ENCODE results near the gene CCL26. TPM values are rescaled to one million over a fixed set of nuclear protein-coding genes. Genes with fewer than 3 reads are reported as not detected.

The CCL26 gene
- total and polyA plus RNA-seq, 9 of the 15 experiments (the other 6 are each of a cell fraction or from before 2014, with no cell fraction given), result 2.3 to 26.8 (median 8.4) TPM

DNA sequence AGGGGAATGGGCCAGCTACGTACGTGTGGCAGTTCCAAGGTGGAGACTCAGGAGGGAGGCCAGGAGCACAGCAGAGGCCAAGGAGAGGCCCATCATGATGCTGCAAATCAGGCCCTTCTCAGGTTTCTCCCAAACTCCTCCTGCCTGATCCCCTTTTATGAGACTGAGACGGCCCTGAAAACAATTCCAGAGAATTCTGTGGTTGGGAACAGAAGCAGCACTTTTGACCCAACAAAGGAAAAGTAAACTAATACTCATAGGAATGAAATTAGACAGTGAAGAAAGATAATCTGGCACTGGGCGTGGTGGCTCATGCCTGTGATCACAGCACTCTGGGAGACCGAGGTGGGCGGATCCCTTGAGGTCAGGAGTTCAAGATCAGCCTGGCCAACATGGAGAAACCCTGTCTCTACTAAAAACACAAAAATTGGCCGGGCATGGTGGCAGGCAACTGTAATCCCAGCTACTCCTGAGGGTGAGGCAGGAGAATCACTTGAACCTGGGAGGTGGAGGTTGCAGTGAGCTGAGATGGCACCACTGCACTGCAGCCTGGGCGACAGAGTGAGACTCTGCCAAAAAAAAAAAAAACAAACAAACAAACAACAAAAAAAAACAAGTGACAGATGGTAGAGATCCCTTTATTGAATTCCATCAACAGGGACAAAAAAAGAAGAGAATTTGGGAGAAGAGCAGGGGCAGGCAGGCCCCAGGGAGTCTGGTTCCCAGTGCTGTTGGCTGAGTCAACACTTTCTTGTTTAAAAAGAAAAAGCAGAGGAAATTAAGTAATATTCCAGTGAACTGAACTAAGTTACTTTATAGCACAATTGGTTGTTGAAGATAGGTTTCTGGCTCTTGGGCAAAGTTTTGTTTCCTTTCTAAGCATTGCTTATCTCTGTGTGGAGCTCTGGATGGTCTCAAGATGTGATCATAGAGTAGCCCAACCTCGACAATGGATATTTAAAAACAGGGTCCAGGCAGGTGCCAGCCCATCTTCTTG, at the start of gene CCL26 (continued):
- TF ChIP-seq, protein P1, sequence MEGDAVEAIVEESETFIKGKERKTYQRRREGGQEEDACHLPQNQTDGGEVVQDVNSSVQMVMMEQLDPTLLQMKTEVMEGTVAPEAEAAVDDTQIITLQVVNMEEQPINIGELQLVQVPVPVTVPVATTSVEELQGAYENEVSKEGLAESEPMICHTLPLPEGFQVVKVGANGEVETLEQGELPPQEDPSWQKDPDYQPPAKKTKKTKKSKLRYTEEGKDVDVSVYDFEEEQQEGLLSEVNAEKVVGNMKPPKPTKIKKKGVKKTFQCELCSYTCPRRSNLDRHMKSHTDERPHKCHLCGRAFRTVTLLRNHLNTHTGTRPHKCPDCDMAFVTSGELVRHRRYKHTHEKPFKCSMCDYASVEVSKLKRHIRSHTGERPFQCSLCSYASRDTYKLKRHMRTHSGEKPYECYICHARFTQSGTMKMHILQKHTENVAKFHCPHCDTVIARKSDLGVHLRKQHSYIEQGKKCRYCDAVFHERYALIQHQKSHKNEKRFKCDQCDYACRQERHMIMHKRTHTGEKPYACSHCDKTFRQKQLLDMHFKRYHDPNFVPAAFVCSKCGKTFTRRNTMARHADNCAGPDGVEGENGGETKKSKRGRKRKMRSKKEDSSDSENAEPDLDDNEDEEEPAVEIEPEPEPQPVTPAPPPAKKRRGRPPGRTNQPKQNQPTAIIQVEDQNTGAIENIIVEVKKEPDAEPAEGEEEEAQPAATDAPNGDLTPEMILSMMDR (IDR thresholded peaks at IDR 0.05 in 2 of 3, conservative IDR thresholded peaks at IDR 0.05 in 1 of 3; ENCODE audit: insufficient read depth in 2 of 3, low read depth in 1 of 3, low read length in 3 of 3), result no peak
- TF ChIP-seq PHB2 (IDR thresholded peaks at IDR 0.05; ENCODE audit: low read depth), result peak; percentile 18; the same call in 1 of the 2 replicates
- TF ChIP-seq NFE2L1 (tag; IDR thresholded peaks at IDR 0.05; ENCODE audit: borderline replicate concordance, low read depth), result no peak
- no peak for TF ChIP-seq NCOA2 (IDR thresholded peaks at IDR 0.05; ENCODE audit: partially characterized antibody in 2 of 2)
- TF ChIP-seq ERF (CRISPR knock-in tag; IDR thresholded peaks at IDR 0.05), result no peak
- no peak for TF ChIP-seq ZFP36 (IDR thresholded peaks at IDR 0.05; ENCODE audit: low read depth, low read length, partially characterized antibody)
- TF ChIP-seq, protein P2, sequence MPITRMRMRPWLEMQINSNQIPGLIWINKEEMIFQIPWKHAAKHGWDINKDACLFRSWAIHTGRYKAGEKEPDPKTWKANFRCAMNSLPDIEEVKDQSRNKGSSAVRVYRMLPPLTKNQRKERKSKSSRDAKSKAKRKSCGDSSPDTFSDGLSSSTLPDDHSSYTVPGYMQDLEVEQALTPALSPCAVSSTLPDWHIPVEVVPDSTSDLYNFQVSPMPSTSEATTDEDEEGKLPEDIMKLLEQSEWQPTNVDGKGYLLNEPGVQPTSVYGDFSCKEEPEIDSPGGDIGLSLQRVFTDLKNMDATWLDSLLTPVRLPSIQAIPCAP (CRISPR knock-in tag; IDR thresholded peaks at IDR 0.05; ENCODE audit: borderline replicate concordance), result no peak
- TF ChIP-seq NCOR1 (IDR thresholded peaks at IDR 0.05), result no peak
- no peak for TF ChIP-seq SAFB (IDR thresholded peaks at IDR 0.05; ENCODE audit: borderline replicate concordance, low read depth, low read length)
- TF ChIP-seq ZNF174 (CRISPR knock-in tag; IDR thresholded peaks at IDR 0.05), result no peak
- TF ChIP-seq ZNF175 (CRISPR knock-in tag; IDR thresholded peaks at IDR 0.05; ENCODE audit: low read depth), result 0 out of 2 replicates have a peak, but pooled peaks have one; percentile 48
- peak; percentile 76 for TF ChIP-seq ZNF592 (IDR thresholded peaks at IDR 0.05)
- TF ChIP-seq, protein P3, sequence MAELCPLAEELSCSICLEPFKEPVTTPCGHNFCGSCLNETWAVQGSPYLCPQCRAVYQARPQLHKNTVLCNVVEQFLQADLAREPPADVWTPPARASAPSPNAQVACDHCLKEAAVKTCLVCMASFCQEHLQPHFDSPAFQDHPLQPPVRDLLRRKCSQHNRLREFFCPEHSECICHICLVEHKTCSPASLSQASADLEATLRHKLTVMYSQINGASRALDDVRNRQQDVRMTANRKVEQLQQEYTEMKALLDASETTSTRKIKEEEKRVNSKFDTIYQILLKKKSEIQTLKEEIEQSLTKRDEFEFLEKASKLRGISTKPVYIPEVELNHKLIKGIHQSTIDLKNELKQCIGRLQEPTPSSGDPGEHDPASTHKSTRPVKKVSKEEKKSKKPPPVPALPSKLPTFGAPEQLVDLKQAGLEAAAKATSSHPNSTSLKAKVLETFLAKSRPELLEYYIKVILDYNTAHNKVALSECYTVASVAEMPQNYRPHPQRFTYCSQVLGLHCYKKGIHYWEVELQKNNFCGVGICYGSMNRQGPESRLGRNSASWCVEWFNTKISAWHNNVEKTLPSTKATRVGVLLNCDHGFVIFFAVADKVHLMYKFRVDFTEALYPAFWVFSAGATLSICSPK (IDR thresholded peaks at IDR 0.05; ENCODE audit: borderline replicate concordance), result peak; percentile 27; the same call in 1 of the 2 replicates
- 0 out of 2 replicates have a peak, but pooled peaks have one; percentile 30 for TF ChIP-seq SP1 (CRISPR knock-in tag; IDR thresholded peaks at IDR 0.05)
- TF ChIP-seq KDM2B (CRISPR knock-in tag; IDR thresholded peaks at IDR 0.05), result no peak
